GM18526 (cell line): ENCODE measurements around the gene CASQ1.

ENCODE experiments used
- POLR2A ChIP-seq: IDR thresholded peaks from 3 replicates; pipeline ENCODE4 v1.6.1; 2011; ENCODE audit not compliant: insufficient read length; ENCODE audit errors: extremely low read depth

Gene CASQ1

GRCh38 chr1:160228431-160228830, 38.1 kb downstream of the CASQ1 start:
- no peak for TF ChIP-seq POLR2A

GRCh38 chr1:160232911-160233310, 42.5 kb downstream of the CASQ1 start:
- TF ChIP-seq POLR2A, result no peak

DNA sequence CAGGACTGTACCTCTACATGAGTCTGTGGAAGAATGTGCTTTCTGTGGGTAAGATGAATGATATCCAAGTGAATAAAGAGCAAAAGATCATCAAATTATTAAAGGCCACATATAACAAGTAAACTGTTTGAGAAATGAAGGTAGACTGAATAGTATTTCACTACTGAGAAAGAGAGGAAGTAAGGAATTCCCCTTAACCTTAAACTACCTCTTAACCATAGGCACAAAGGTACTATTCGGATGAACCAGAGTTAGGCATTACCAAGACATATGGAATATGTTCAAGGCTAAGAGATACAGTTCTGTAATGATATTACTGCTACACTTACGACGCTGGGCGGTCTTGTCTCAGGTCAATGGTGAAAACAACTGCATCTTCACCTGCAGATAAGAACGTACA, 46.4 kb downstream of the CASQ1 start:
- TF ChIP-seq POLR2A, result no peak

GRCh38 chr1:160237558-160237957, 47.2 kb downstream of the CASQ1 start:
- no peak for TF ChIP-seq POLR2A

GRCh38 chr1:160238408-160238807, 48.0 kb downstream of the CASQ1 start:
- TF ChIP-seq POLR2A, result no peak

DNA sequence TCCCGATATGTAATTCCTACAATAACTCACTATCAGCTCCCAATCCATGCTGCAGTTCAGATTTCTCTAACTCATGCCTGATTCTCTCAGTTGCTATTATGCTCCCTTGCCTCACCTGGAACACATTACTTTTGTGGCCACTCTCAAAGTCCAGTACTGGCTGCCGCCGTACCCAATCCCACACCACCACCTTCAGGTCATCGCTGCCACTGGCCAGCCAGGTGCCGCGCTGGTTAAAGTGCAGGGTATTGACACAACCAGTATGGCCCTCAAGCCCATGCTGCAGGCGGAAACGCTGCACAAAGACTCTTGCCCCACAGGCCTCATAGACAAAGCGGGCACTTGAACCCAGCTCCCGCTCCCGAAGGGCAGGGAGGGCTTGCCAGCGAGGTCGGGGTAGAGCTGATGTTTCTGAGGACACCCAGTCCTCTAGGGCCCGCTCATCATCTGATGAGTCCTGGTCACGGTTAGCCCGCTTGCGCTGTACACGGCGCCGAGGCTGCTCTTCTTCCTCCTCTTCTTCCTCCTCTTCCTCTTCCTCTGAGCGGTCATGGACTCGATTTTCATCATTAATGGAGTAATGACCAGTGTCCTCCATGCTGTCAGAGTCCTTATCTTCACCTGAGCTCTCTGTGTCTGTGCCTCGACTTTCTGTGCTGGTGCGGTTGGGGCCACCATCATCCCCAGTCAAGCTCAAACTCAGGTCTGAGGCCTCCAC, 49.4 kb downstream of the CASQ1 start:
- no peak for TF ChIP-seq POLR2A

- TF ChIP-seq POLR2A, result no peak
These were observed 53.4 kb downstream of the CASQ1 start for GRCh38 chr1:160243767-160244166.

DNA sequence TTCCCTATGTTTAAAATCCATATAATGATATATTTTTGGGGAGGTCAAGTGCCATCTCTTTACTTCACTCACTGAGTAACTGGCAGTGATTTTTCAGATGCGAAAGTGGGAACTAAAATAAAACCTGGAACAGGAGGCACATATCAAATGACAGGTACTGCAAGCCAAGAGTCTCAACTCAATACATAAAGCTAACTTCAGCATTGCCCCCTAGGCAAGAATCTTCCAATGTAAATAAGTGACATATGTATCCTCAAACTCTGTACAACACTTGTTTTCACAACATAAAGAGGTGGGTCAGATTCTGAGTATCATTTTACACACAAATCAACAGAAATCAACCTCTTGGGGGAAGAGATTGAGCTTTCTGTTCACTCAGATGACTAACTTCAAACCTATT, 53.8 kb downstream of the CASQ1 start:
- TF ChIP-seq POLR2A, result no peak

- no peak for TF ChIP-seq POLR2A
These were observed 55.1 kb downstream of the CASQ1 start for GRCh38 chr1:160245434-160245833.

DNA sequence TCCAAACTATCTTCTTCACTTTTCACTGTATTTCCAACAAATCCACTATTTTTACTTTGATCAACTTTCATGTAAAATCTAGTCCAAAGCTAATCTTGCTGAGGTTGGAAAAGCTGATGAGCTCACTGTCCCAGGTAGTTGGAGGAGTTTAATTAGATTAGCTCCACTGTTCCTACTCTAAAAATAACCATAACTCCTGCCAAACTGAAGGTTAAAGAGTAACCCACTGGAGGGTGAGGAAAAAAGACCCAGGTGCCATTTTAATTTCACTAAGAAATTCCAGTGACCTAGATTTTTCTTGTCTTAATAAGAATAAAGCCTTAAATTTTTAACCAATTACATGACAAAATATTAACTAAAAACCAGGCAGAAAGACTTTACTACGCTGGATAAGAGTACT, 56.7 kb downstream of the CASQ1 start:
- no peak for TF ChIP-seq POLR2A

DNA sequence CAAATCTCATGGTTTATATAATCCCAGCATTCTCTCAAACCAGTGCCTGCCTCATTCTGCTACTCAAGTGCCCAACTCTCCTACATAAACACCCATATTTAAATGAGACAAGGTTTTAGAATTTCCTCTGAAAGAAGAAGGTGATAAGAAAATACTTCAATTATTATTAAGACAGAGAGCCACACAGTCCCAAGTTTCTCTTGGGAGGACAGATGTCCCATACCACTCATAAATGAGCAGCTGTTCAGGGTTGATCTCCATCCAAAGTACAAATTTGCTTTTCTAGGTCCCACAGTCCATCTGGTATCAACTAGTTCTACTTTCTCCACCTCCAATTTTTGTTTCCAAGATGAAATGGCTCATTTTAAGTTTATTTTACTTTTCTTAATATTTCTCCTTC, 60.6 kb downstream of the CASQ1 start:
- no peak for TF ChIP-seq POLR2A
